ENCODE measurements around the gene PPP2R5D. TPM values are rescaled to one million over a fixed set of nuclear protein-coding genes. Genes with fewer than 3 reads are reported as not detected.

The PPP2R5D gene
- total RNA-seq, 1 experiment from 2014 or later: 53.5 TPM

DNA sequence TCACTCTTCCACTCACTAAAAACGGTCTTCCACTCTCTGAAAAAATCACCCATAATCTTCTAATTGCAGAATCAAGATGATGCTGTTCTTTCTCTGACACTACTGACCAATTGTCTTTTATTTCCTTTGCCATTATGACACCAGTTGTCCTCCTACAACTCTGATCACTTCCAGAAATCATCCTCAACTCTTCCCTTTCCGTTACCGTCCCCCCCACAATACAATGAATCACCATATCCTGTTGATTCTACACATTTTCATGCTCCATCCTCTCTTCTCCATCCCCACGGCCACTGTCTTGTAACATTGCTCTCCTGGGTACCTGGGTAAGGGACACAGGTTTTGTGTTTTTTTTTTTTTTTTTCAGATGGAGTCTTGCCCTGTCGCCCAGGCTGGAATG is 2.5 kb upstream of the PPP2R5D start:
- Histone ChIP-seq H3K4me1 (ENCODE audit: insufficient read depth, low read length) (no peaks in the 10 kb centered on the region; the same call in 1 of the 2 replicates), H2BK20ac (ENCODE audit: low read depth, low read length, poor library complexity, severe bottlenecking) (no peak overlapping the region), H3K79me2 (ENCODE audit: insufficient read depth, low read length) (no peaks in the 10 kb centered on the region; the same call in 1 of the 2 replicates), H3K14ac (ENCODE audit: insufficient read depth, low read length) (no peak overlapping the region), H2AK5ac (ENCODE audit: insufficient read length, low read length) (no peak overlapping the region), H2BK15ac (ENCODE audit: low read depth, low read length) (no peak overlapping the region), H4K5ac (ENCODE audit: insufficient read length, low read depth, low read length) (no peak overlapping the region), H3K9me3 (ENCODE audit: control insufficient read depth, low read depth, low read length) (no peaks in the 10 kb centered on the region), H3K4me2 (ENCODE audit: insufficient read depth, insufficient read length, low read length) (no peak overlapping the region), H3K56ac (ENCODE audit: insufficient read length, low read depth, low read length) (no peak overlapping the region), H3K27ac (ENCODE audit: insufficient read length, low read depth, low read length) (no peak overlapping the region), H3K18ac (ENCODE audit: insufficient read length, low read depth, low read length) (no peak overlapping the region), H4K8ac (replicated peaks; ENCODE audit: insufficient read length, low read depth, low read length) (no peak overlapping the region), H2BK120ac (ENCODE audit: low read depth, low read length, poor library complexity, severe bottlenecking) (no peak overlapping the region), H3K23me2 (ENCODE audit: insufficient read length, low read depth, low read length, poor library complexity, severe bottlenecking) (peaks cover 16% of the 10 kb centered on the region), H3K4ac (ENCODE audit: low read depth, low read length) (no peak overlapping the region), H3K9ac (ENCODE audit: extremely low read depth, insufficient read length, low read length) (no peak overlapping the region), H4K91ac (ENCODE audit: insufficient read length, low read depth, low read length) (no peak overlapping the region), H2AFZ (ENCODE audit: low read length) (no peak overlapping the region), H3T11ph (ENCODE audit: low read length) (no peak overlapping the region), H3K23ac (ENCODE audit: insufficient read length, low read depth, low read length) (no peak overlapping the region), H4K20me1 (ENCODE audit: control insufficient read depth, insufficient read depth, insufficient read length) (no peaks in the 10 kb centered on the region), H2BK5ac (ENCODE audit: insufficient read length, low read length) (no peak overlapping the region), H3K79me1 (ENCODE audit: insufficient read depth, low read depth, low read length, poor library complexity, severe bottlenecking) (peaks cover 4% of the 10 kb centered on the region), H2BK12ac (ENCODE audit: insufficient read length, low read depth, low read length) (no peak overlapping the region), H3K27me3 (ENCODE audit: insufficient read depth, low read length) (no peaks in the 10 kb centered on the region)
- peaks cover 1 to 7% (median 1%) of the 10 kb centered on the region in 3 experiments; a peak in 3 of 7 replicates for H3K36me3 Mint-ChIP-seq (ENCODE audit: insufficient read depth in 1 of 3, low read depth in 3 of 3)
- no peak overlapping the region for H3K27ac Mint-ChIP-seq
- H3K27me3 Mint-ChIP-seq (ENCODE audit: low read depth): no peaks in the 10 kb centered on the region
- no peak for TF ChIP-seq CTCF (conservative IDR thresholded peaks at IDR 0.05)
- H3K4me3 Mint-ChIP-seq: no peak overlapping the region; a peak in 1 of 5 replicates
- H3K4me1 Mint-ChIP-seq: peaks cover 25 to 37% of the 10 kb centered on the region in 2 experiments
- WGBS (ENCODE audit: extremely low coverage, insufficient read length, low lambda C conversion rate): 100% methylated on average over 2 of the region's 5 CpGs
- no peak for DNase-seq
- no peaks in the 10 kb centered on the region for H3K9me3 Mint-ChIP-seq

All from H9 (cell line).